ENCODE results near the gene MAGEA3. TPM values are rescaled to one million over a fixed set of nuclear protein-coding genes. Genes with fewer than 3 reads are reported as not detected.
"Not testable (repeated sequence)": the region's sequence is repeated elsewhere in the genome, so short reads cannot be mapped to it uniquely, and the experiment has no call there.

The MAGEA3 gene, protein sequence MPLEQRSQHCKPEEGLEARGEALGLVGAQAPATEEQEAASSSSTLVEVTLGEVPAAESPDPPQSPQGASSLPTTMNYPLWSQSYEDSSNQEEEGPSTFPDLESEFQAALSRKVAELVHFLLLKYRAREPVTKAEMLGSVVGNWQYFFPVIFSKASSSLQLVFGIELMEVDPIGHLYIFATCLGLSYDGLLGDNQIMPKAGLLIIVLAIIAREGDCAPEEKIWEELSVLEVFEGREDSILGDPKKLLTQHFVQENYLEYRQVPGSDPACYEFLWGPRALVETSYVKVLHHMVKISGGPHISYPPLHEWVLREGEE
- not detected for total RNA-seq
- long read RNA-seq = 0 reads

DNA sequence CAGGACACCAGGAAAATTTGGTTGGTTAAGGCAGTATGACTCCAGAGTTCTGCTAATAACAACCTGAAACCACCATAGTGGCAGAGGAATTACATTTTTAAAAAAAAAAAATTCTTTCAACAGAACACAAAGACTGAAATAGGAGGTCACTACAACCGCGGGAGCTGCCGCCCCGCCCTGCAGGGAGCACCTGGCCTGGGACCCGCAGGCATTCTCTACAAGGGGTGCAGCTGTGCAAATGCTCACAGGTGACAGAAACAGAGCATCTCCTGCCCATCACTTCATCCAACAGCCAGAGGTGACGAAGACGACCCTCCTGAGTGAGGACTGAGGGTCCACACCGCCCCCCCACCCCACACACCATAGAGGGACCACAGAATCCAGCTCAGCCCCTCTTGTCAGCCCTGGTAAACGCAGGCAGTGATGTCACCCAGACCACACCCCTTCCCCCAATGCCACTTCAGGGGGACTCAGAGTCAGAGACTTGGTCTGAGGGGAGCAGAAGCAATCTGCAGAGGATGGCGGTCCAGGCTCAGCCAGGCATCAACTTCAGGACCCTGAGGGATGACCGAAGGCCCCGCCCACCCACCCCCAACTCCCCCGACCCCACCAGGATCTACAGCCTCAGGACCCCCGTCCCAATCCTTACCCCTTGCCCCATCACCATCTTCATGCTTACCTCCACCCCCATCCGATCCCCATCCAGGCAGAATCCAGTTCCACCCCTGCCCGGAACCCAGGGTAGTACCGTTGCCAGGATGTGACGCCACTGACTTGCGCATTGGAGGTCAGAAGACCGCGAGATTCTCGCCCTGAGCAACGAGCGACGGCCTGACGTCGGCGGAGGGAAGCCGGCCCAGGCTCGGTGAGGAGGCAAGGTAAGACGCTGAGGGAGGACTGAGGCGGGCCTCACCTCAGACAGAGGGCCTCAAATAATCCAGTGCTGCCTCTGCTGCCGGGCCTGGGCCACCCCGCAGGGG is at the start of gene MAGEA3:
MAGEA3 (plus strand) TSS at position 843 of the 980 bp plus-strand sequence. CDS start 2,039 bp downstream, outside the sequence.
- intact Hi-C loops (cut with micrococcal nuclease); DNase-seq; ATAC-seq: not testable (repeated sequence)

DNA sequence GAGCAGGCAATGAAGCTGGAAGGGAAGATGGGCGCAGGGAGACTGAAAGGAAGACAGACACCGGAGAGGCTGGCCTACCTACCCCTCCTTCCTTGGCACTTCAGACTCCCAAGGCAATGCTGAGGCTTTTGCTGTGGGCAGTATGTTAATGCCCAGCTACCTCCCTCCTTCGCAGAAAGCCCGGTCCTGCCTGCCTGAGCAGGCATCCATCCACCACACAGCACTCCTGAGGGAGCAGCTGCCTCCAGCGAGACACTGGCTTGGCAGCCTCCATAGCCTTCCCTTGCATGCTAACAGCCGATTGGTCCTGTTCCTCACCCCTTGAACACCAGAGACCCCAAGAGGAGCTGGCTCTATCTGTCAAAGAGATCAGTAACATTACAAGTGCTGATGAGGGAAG is 46.5 kb upstream of the MAGEA3 start:
- intact Hi-C loops (cut with micrococcal nuclease) = no loop called here
- DNase-seq (no peak), ATAC-seq (no peak)

DNA sequence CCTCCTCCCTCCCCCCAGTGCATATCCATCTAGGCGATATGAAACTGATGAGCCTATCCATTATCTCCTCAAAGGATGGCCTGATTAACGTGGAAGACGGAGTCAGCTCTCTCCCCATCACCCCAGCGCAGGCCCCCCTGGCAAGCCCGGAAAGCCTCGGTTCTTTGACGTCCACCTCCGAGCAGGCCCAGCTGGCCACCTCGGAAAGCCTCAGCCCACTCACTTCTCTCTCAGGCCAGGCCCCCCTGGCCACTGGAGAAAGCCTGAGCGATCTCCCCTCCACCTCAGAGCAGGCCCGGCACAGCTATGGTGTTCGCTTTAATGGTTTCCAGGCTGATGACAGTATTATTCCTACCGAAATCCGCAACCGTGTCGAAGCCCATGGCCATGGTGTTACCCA is 46.1 kb upstream of the MAGEA3 start:
- intact Hi-C loops (cut with micrococcal nuclease) = no loop called here
- ATAC-seq (no peak), DNase-seq (no peak)

DNA sequence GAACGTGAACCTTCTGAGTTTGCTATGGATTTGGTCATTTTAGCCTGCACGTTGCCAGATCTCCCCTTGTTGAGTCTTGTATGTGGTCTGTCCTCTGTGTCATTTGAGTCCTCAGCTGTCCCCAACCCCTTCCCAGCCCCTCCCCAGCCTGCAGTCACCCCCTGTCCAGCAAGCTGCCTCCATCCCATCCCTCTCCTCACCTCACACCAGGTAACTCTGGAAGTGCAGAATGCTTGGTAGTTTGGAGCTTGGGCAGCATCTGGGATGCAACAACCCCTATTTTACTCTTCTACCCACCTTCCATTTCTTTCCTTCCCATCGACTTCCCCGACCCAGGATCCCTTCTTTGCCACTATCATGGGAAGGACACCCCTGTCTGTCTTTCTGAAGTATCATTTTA is 42.5 kb upstream of the MAGEA3 start:
- intact Hi-C loops (cut with micrococcal nuclease) = no loop called here
- ATAC-seq = no peak
- no peak for DNase-seq

DNA sequence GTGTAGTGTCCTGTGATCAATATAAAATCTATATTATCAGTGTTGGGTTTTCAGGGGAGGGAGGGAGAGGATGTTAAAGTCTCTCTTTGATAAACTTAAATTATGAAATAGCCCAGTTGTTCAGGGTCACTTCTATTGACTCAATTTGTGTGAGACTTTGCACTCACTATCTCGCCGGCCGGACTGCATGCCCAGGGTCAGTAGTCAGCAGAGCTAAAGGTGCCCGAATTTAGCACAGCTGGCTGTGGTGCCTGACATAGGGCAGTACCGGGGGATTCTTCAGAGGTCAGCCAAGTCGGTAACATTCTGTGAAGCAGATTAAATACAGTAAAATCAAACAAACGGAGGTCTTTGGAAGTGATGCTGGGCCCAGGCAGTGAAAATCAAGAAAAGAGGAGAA is 41.7 kb upstream of the MAGEA3 start:
- no peak for ATAC-seq
- intact Hi-C loops (cut with micrococcal nuclease) = no loop called here
- DNase-seq = no peak

DNA sequence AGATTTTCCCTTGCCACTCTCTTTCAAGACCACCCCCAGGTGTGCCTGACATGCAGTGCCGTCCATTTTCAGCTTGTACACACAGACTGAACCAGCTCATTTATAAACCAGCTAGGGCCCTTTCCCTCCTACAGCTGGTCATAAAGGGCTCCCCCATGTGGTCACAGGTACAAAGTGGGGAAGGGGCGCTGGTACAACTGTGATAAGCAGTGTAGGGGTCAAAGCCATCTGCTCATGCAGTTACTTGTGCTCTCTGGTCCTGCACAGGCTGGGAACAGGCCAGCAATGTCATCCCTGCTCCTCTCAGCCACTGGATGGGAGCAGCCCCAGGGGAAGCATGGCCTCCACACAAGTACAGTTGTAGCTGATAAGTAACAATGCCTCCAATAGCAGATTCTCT is 40.3 kb upstream of the MAGEA3 start:
- ATAC-seq (no peak), DNase-seq (no peak)
- intact Hi-C loops (cut with micrococcal nuclease) = no loop called here

DNA sequence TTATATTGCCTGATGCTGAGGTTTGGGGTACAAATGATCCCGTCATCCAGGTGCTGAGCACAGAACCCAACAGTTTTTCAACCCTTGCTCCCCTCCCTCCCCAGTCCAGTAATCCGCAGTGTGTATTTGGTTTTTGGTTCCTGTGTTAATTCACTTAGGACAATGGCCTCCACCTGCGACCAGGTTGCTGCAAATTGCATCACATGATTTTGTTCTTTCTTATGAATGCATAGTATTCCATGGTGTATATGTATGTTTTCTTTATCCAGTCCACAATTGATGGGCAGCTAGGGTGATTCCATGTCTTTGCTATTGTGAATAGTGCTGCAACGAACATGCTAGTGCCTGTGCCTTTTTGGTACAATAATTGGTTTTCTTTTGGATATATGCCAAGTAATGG is 35.5 kb upstream of the MAGEA3 start:
- ATAC-seq = no peak
- intact Hi-C loops (cut with micrococcal nuclease) = no loop called here
- no peak for DNase-seq

DNA sequence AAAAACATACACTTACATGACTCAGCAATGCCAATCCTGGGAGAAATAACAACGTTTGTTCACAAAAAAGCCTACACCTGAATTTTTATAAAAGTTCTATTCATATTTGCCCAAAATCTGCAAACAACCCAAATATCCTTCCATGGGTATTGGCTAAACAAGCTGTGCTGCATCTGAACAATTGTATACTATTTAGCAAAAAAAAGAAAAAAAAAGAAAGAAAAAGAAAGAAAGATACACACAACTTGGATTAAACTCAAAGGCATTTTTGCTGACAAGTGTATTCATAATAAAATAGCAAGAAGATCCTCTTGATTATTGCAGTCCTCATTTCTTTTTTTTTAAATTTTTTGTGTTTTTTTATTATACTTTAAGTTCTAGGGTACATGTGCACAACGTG is 24.5 kb upstream of the MAGEA3 start:
- ATAC-seq (no peak), DNase-seq (no peak)
- intact Hi-C loops (cut with micrococcal nuclease) = no loop called here

DNA sequence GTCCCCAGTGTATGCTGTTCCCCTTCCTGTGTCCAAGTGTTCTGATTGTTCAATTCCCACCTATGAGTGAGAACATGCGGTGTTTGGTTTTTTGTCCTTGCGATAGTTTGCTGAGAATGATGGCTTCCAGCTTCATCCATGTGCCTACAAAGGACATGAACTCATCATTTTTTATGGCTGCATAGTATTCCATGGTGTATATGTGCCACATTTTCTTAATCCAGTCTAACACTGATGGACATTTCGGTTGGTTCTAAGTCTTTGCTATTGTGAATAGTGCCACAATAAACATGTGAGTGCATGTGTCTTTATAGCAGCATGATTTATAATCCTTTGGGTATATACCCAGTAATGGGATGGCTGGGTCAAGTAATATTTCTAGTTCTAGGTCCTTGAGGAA is 23.9 kb upstream of the MAGEA3 start:
- intact Hi-C loops (cut with micrococcal nuclease); ATAC-seq; DNase-seq: not testable (repeated sequence)

DNA sequence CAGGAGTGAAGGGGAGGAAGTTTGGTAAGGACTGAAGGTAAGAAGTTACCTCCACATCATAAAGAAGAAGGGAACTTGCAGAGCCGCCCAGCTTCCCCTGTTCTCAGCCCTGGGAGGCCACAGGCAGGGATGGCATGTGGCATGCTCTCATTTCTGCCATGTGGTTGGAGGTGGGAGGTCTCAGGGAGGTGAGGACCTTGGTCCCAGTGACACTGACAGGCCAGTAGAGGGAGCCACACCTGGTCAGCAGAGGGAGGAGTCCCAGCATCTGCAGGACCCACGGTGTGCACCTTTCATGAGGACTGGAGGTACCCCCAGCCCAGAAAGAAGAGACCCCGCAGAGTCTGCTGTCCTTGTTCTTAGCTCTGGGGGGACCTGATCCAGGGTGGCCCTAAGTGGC is 17.6 kb upstream of the MAGEA3 start:
- intact Hi-C loops (cut with micrococcal nuclease); ATAC-seq; DNase-seq: not testable (repeated sequence)

DNA sequence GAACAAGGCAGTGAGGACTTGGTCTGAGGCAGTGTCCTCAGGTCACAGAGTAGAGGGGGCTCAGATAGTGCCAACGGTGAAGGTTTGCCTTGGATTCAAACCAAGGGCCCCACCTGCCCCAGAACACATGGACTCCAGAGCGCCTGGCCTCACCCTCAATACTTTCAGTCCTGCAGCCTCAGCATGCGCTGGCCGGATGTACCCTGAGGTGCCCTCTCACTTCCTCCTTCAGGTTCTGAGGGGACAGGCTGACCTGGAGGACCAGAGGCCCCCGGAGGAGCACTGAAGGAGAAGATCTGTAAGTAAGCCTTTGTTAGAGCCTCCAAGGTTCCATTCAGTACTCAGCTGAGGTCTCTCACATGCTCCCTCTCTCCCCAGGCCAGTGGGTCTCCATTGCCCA is 1.8 kb downstream of the MAGEA3 start:
- DNase-seq; ATAC-seq; intact Hi-C loops (cut with micrococcal nuclease): not testable (repeated sequence)

DNA sequence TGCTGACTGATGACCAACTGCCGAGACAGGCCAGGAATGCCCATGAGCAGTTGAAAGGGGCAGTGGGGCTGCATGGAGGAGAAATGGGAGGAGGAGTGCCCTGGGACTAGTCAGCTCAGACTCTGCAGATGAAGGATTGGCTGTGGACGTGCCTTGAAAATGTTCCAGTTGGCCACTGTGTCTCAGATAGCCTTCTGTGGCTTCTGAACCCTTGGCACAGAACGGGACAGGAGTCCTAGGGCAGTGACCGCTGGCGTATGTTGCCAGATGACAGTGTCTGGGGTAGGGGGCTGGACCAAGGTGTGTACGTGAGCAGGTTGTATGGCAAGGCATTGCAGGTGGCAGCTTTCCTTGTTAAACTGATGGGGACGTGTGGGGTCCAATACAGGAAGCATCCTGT is 7.9 kb downstream of the MAGEA3 start:
- DNase-seq, ATAC-seq: not testable (repeated sequence)

DNA sequence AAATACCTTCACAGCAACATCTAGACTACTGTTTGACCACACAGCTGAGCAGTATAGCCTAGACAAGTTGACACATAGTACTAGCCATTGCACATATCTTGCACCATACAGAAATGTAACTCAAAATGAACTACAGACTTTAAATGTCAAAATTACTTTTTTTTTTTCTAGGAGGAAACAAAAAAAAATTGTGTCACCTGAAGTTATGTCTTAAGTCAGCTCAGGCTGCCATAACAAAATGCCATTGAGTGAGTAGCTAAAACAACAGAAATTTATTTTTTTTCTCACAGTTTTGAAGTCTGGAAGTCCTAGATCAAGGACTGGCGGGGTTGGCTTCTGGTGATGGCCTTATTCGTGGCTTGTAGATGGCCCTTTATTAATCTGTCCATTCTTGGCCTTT is 10.6 kb downstream of the MAGEA3 start, which contains the start of gene CSAG2:
CSAG2 (minus strand) TSS at position 101 of the 400 bp plus-strand sequence. CDS start 161 bp downstream, outside the sequence.
- DNase-seq; intact Hi-C loops (cut with micrococcal nuclease); ATAC-seq: not testable (repeated sequence)

More for the DNA sequence above, 7.9 kb downstream of the MAGEA3 start:
- intact Hi-C loops (cut with micrococcal nuclease) = not testable (repeated sequence)

DNA sequence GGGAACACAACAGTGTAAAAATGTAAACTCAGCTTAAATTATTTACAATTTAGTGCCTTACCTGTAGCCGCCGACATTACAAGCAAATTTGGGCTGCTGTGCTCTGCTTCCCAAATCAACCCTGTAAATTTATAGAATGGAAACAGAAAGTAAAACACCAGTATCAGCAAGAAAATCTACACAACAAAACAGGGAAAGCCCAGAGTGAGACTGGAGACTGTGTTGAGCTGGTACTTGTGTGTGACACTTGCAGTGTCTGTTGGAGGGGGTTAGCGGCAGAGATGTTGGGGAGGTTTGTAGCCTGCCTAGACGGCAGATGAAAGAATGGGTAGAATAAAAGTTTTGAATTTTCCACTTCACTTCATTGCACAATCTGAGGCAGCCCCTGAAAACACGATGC is 14.6 kb downstream of the MAGEA3 start:
- intact Hi-C loops (cut with micrococcal nuclease); ATAC-seq; DNase-seq: not testable (repeated sequence)

DNA sequence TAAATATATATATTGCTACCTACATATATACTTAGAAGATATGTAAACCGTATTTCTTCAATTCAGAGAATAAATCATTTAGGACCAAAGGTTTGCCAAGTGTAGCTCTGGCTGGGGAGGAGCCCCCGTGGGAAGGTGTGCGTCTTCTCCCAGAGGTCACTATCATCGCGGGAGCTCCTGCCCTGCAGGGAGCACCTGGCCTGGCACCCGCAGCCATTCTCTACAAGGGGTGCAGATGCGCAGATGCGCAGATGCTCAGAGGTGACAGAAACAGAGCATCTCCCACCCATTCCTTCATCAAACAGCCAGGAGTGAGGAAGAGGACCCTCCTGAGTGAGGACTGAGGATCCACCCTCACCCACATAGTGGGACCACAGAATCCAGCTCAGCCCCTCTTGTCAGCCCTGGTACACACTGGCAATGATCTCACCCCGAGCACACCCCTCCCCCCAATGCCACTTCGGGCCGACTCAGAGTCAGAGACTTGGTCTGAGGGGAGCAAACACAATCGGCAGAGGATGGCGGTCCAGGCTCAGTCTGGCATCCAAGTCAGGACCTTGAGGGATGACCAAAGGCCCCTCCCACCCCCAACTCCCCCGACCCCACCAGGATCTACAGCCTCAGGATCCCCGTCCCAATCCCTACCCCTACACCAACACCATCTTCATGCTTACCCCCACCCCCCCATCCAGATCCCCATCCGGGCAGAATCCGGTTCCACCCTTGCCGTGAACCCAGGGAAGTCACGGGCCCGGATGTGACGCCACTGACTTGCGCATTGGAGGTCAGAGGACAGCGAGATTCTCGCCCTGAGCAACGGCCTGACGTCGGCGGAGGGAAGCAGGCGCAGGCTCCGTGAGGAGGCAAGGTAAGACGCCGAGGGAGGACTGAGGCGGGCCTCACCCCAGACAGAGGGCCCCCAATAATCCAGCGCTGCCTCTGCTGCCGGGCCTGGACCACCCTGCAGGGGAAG is 15.5 kb downstream of the MAGEA3 start, which contains the start of gene MAGEA2B:
MAGEA2B (plus strand) TSS at position 814 of the 973 bp plus-strand sequence. CDS start 2,479 bp downstream, outside the sequence.
- intact Hi-C loops (cut with micrococcal nuclease); ATAC-seq: not testable (repeated sequence)

DNA sequence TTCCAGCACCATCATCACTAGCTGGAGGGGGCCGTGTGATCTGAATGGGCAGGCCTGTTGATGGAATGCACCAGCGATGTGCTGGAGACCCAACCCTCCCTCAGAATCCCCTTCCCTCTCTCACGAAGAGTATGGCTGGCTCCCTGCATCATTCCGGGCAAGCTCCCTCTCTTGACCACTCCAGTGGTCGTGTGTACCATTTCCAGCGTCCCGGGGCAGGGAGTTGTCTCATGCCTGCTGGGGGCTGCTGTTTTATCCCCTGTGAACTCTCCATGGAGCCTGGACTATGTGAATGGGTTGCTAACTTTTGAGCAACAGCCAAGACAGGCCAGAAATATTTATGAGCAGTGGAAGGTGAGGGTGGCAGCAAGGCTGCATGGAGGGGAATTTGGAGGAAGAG is 26.8 kb downstream of the MAGEA3 start:
- ATAC-seq (no peak), DNase-seq (no peak)
- intact Hi-C loops (cut with micrococcal nuclease) = no loop called here

More for the DNA sequence above, 15.5 kb downstream of the MAGEA3 start, which contains the start of gene MAGEA2B:
- DNase-seq = not testable (repeated sequence)

DNA sequence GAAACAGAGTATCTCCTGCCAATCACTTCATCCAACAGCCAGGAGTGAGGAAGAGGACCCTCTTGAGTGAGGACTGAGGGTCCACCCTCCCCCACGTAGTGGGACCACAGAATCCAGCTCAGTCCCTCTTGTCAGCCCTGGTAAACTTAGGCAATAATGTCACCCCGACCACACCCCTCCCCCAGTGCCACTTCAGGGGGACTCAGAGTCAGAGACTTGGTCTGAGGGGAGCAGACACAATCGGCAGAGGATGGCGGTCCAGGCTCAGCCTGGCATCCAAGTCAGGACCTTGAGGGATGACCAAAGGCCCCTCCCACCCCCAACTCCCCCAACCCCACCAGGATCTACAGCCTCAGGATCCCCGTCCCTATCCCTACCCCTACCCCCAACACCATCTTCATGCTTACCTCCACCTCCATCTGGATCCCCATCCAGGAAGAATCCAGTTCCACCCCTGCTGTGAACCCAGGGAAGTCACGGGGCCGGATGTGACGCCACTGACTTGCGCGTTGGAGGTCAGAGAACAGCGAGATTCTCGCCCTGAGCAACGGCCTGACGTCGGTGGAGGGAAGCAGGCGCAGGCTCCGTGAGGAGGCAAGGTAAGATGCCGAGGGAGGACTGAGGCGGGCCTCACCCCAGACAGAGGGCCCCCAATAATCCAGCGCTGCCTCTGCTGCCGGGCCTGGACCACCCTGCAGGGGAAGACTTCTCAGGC is 34.8 kb downstream of the MAGEA3 start, which contains the start of the genes CSAG1 and MAGEA12:
CSAG1 (minus strand) TSS at position 461 of the 715 bp plus-strand sequence. CDS start 1,261 bp downstream, outside the sequence.
MAGEA12 (plus strand) TSS at position 497 of the 715 bp plus-strand sequence. CDS start 2,405 bp downstream, outside the sequence.
- intact Hi-C loops (cut with micrococcal nuclease) = no loop called here
- no peak for DNase-seq
- no peak for ATAC-seq

All from left ventricle myocardium superior (tissue), 1 donor.